OCI-LY3 (cell line): Measurements from ENCODE around the gene PM20D1.

ENCODE experiments used
- EZH2phosphoT487 ChIP-seq: fragments of 200-600 bp; shearing (Covaris generic); IDR thresholded peaks from 2 replicates; pipeline ENCODE4 v1.6.1; 2018; ENCODE audit warnings: antibody characterized with exemption, mixed run types, low read depth
- TF ChIP-seq, protein P1 (sequence below): fragments of 200-600, 300-600 bp; sonication (generic); IDR thresholded peaks from 2 replicates; pipeline ENCODE4 v1.5.1; 2014; ENCODE audit warnings: antibody characterized with exemption, low read length, low read depth

DNA sequence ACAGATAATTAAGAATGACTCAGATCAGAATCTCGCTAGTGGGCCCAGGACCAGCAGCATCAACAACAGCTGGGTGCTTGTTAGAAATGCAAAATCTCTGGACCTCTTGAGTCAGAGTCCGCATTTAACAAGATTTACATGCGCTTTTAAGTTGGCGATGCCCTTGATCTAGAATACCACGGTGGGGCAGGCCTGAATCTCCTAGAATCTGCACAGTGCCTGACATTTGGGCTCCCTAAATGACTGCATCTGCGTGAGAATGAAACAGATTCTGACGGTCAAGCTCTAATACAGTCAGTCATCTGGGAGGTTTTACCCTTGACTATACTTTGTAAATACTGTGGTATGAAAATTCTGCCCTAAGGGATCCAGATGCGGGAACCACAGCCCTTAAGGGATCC lies 57.5 kb downstream of the PM20D1 start:
- TF ChIP-seq, protein P1, sequence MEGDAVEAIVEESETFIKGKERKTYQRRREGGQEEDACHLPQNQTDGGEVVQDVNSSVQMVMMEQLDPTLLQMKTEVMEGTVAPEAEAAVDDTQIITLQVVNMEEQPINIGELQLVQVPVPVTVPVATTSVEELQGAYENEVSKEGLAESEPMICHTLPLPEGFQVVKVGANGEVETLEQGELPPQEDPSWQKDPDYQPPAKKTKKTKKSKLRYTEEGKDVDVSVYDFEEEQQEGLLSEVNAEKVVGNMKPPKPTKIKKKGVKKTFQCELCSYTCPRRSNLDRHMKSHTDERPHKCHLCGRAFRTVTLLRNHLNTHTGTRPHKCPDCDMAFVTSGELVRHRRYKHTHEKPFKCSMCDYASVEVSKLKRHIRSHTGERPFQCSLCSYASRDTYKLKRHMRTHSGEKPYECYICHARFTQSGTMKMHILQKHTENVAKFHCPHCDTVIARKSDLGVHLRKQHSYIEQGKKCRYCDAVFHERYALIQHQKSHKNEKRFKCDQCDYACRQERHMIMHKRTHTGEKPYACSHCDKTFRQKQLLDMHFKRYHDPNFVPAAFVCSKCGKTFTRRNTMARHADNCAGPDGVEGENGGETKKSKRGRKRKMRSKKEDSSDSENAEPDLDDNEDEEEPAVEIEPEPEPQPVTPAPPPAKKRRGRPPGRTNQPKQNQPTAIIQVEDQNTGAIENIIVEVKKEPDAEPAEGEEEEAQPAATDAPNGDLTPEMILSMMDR, result peak; percentile 12; the same call in 1 of the 2 replicates
- TF ChIP-seq EZH2phosphoT487, result no peak
